HG03571 (cell line): Measurements from ENCODE around the gene MAN1C1.
"Not testable (repeated sequence)": the region's sequence is repeated elsewhere in the genome, so short reads cannot be mapped to it uniquely, and the experiment has no call there.

ENCODE experiments used
- ATAC-seq: cut with Tn5 transposase; IDR thresholded peaks from one replicate; pipeline ENCODE4 v1.9.1; 2021; ENCODE audit not compliant: unreplicated experiment

Gene MAN1C1

GRCh38 chr1:25581764-25582163 is 34.8 kb upstream of the MAN1C1 start:
- no peak for ATAC-seq

GRCh38 chr1:25583519-25584370 is 32.8 kb upstream of the MAN1C1 start:
- no peak for ATAC-seq

DNA sequence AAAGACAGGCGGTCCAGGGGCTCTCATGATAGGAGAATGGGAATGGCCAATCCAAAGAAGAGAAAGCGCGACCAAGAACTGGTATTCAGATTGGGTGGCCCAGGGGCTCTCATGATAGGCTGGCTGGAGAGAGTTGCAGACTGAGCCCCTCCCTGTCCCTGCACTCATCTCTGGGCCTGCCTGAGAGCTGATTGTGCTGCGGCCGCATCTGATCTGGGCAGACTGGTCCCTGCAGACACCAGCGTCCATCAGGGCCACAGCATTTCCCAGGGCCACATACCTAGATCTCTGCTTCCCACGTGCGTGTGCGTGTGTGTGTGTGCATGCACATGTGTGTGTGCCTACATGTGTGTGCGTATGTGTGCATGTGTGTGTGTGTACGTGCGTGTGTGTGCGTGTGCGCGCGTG is 30.4 kb upstream of the MAN1C1 start:
- no peak for ATAC-seq

GRCh38 chr1:25587290-25587689 is 29.3 kb upstream of the MAN1C1 start:
- ATAC-seq: no peak

- not testable (repeated sequence) for ATAC-seq
These were observed 28.4 kb upstream of the MAN1C1 start for GRCh38 chr1:25588224-25588623.

- ATAC-seq: not testable (repeated sequence)
These were observed 27.8 kb upstream of the MAN1C1 start for GRCh38 chr1:25588786-25589185.

DNA sequence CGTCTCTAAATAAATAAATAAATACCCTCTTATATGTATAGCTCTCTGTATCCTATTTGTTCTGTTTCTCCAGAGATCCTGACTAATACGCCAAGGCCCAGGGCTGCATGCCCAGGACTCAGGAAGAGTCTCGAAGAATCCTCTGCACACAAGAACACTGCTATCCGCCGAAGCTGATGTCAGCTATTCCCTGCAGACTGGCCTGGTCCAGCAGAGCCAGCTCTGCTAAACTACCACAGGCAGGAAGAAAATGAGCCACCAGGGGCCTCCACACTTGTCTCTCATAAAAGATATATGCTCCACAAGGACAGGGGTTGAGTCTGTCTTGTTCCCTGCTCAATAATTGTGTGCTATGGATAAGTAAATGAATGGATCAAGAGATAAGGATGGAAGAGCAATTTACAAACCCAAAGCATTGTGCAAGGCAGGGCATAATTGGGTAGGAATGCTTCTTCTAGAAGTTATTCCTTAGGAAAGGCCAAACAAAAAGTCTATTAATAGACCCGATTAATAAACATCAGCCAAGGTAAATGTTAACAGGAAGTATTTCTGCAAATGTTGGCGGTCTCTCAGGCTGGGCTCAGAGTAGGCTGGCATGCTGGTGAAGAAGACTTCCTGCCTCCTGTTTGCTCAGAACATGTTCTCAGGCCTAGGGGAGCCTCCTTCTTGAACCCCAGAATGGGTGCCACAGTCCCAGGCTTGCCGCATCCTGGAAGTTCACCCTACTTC is 26.3 kb upstream of the MAN1C1 start:
- ATAC-seq: no peak

DNA sequence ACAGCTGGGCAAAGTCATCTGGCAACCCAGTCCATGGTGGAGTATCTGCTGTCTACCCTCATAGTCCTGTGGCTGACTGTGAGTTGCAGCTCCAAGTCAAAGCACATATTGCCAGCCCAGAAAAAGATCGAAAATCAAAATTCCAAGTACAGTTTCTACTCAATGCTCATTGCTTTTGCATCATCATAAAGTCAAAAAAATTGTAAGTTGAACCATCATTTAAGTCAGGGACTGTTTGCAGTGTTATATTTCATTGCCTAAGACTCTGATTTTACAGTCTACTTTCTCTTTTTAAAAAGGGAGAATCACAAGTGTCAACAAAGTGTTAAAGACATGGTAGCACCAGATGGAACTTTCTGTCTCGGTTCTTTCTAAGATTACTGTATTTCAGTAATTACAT is 22.7 kb upstream of the MAN1C1 start:
- ATAC-seq: no peak

DNA sequence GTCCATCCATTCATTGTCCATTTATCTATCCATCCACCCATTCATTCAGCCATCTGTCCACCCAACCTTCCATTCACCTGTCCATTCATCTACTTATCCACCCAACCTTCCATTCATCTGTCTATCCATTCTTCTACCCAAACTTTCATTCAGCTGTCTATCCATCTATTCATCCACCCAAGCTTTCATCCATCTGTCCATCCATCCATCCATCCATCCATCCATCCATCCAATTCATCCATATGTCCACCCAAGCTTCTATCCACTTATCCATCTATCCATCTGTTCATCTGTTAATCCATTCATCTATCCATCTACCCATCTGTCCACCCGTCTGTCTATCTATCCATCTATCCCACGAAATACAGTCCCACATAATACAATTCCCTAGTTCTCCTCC is 21.6 kb upstream of the MAN1C1 start:
- ATAC-seq: no peak

GRCh38 chr1:25596641-25597040 is 19.9 kb upstream of the MAN1C1 start:
- ATAC-seq: not testable (repeated sequence)

DNA sequence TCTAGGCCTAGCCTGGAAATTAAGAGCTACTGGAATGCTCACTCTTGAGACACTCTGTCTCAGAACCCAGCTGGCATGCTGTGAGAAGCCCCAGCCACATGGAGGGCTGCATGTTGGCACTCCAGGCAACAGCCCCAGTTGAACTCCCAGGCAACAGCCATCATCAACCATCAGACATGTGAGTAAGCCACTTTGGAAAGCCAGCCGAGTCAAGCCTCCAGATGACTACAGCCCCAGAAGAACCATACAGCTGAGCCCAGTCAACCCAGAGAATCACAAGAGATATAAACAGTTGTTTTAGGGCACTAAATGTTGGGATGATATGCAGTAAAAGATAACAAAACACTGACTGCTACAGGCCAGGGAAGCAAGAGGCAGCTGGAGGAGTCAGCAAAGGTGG is 17.7 kb upstream of the MAN1C1 start:
- no peak for ATAC-seq

- ATAC-seq: no peak
These were observed 16.5 kb upstream of the MAN1C1 start for GRCh38 chr1:25599969-25600610.

GRCh38 chr1:25600971-25601699 is 15.5 kb upstream of the MAN1C1 start:
- not testable (repeated sequence) for ATAC-seq

DNA sequence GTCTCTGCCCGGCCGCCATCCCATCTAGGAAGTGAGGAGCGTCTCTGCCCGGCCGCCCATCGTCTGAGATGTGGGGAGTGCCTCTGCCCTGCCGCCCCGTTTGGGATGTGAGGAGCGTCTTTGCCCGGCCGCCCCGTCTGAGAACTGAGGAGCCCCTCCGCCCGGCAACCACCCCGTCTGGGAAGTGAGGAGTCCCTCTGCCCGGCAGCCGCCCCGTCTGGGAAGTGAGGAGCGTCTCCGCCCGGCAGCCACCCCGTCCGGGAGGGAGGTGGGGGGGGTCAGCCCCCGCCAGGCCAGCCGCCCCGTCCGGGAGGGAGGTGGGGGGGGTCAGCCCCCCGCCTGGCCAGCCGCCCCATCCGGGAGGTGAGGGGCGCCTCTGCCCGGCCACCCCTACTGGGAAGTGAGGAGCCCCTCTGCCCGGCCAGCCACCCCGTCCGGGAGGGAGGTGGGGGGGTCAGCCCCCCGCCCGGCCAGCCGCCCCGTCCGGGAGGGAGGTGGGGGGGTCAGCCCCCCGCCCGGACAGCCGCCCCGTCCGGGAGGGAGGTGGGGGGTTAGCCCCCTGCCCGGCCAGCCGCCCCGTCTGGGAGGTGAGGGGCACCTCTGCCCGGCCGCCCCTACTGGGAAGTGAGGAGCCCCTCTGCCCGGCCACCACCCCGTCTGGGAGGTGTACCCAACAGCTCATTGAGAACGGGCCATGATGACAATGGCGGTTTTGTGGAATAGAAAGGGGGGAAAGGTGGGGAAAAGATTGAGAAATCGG is 12.6 kb upstream of the MAN1C1 start:
- ATAC-seq: not testable (repeated sequence)

DNA sequence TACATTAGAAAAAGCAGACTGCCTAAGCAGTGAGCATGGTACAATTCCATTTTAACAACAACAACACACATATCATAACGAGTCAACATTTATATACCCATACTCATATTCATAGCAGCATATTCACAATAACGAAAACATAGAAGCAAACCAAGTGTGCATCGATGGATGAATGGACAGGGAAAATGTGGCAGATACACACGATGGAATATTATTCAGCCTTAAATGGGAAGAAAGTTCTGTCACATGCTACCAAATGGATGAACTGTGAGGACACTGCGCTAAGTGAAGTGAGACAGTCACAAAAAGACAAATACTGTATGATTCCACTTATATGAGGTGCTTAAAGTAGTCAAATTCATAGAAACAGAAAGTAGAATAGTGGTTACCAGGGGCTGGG is 9.5 kb upstream of the MAN1C1 start:
- ATAC-seq: no peak

DNA sequence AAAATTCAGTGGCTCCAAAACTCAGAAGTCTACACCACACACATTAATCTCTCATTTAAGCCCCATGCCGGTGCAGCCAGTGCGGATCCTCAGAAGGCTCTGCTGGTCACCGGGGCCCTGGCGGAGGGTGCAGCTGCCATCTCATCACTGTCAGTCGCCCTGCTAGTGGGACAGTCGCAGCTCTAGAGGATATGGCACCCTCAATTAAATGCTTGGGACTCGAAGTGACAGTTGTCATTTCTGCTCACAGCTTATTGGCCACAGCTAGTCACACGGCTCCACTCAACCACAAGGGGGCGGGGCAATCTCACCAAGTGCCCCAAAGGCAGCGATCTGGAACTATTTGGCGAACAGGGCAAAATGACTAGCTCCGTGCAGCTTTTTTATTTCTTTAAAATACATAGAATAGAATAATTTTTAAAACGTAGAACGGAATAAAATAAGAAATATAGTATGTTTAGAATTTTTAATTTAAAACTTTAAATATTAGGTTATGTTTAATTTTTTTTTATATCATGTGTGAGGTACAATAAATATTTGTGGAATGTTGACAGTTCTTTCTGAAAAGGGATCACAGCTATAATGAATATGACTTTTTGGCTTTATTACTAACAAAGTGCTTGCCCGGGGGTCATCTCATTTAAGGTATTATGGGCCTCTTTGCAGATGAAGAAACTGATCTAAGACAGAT is 8.0 kb upstream of the MAN1C1 start:
- peak; percentile 65 for ATAC-seq

DNA sequence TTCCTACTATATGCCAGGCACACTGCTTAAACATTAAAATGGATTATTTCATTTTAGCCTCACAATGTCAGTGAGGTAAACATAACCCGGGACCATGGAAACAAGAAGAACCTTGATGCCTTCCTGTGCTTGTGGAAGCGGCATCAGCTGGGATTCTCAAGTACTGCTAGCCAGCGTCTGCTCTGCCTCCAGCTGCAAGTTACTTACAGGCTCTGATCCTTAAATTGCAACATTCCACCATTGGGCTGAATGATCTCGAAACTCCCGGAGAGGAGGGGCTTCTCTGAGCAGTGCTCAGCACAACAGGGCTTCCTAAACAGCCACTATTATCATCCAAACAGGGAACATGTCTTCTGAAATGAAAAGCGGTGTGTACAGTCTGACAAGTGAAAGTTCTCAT is 6.7 kb upstream of the MAN1C1 start:
- ATAC-seq: no peak

GRCh38 chr1:25610822-25611630 is 5.6 kb upstream of the MAN1C1 start:
- no peak for ATAC-seq

DNA sequence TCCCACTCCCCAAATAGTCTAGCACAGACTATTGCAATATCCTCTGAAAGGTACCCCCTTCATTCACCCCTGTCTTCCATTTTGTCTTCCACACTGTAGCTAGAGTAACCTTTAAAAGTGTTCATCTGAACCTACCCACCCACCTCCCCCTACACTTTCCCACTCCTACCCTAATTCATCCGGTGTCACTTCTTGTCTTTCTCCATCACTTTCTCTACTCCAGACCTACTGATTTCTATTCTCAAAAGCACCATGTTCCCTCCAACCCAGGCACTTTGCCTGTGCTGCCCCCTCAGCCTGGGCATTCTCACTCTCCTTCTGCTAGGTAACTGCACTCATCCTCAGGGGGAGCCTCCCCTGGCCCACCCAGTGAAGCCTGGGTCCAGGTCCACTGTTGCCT is 4.7 kb upstream of the MAN1C1 start:
- no peak for ATAC-seq
